Measurements from ENCODE around the gene CSNK1D.

The CSNK1D gene

DNA sequence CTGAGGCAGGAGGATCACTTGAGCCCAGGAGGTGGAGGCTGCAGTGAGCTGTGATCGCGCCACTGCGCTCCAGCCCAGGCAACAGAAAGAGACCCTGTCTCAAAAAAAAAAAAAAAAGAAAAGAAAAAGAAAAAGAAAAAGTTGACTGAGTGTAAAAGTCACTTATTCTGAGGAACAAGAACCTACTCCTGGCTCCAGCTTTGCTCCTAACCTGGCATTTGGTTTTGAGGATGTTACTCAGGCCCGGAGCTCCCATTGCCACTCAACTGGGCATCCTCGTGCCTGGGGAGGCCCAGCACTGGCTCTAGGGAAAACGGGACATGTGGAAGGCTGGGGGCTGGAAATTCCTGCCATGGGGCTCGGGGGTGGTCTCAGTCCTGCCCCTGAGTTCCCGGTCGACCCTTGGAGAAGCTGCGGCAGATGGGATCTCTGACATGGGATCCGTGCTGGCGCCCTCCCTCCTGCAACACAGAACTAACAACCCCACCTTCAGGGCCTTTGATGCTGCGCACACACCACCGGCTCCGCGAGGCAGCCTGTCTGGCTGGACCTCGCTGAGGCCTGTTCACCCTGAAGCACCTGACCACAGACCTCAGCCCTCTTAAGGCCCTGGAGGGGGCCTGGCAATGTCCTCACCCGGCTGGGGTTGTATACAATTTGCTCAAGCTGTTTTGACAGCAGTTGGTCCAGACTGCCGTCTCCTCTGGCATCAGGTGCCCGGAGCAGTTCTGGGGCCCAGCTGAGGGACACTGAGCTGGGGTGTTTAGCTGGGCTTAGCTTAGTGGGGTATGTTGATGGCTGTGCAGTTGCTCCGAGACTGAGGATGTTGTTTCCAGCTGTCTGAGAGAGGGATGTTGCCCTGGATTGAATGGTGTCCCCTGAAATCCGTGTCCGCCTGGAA, 31.6 kb upstream of the CSNK1D start:
- Histone ChIP-seq H3K4me2 (ENCODE audit: low read length) (no peak overlapping the region), H3K4me3 (ENCODE audit: low read length) (no peak overlapping the region), H3K9ac (ENCODE audit: low read depth, low read length) (no peak overlapping the region), H3K9me3 (replicated peaks; ENCODE audit: low read length) (no peaks in the 10 kb centered on the region), H3K36me3 (ENCODE audit: insufficient read depth, low read length) (no peaks in the 10 kb centered on the region), H3K4me1 (ENCODE audit: control insufficient read depth, insufficient read depth, low read length) (peaks cover 10% of the 10 kb centered on the region), H3K27me3 (ENCODE audit: control insufficient read depth, insufficient read depth, low read length) (peaks cover 14% of the 10 kb centered on the region)

DNA sequence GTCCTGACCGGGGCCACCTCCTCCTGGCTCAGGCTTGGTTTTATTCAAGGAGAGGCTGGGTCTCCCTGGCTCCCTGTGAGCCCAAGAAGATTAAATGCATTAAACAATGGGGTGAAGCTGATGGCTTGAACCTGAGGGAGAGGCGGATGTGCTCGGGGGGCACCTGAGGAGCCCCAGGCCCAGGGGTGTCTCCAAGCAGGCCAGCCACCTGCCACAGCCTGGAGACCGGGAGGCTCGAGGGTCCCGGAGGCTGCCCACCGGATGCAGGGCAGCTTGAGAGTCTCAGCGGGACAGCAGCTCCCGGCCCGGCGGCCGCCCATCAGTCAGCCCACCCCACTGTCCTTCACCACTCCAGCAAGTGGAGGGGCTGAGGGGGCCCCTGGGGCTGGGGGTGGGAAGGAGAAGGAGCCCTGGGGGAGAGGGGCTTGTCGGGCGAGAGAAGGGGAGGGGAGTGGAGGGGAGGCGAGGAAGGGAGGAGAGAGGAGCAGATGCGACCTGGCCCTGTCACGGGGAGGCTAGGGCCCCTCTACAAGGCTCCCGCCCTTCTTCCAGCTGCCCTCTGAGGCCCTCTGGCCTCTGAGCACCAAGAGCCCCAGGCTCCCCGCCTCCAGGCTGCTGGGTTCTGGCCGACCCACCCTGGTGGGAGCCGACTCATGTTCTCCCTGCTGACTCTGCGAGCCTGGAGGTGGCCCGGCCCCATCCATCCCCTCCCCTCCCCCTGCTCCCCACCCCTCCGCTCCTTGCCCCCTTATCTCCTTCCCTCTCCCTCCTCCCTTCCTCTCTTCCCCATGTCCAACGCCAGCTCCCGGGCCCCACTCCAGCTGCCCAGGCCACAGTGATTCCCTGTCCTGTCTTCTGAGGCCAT, 30.7 kb upstream of the CSNK1D start:
- Histone ChIP-seq H3K4me2 (ENCODE audit: low read length) (no peak overlapping the region), H3K4me3 (ENCODE audit: low read length) (no peak overlapping the region), H3K4me1 (ENCODE audit: control insufficient read depth, insufficient read depth, low read length) (peaks cover 13% of the 10 kb centered on the region), H3K36me3 (ENCODE audit: insufficient read depth, low read length) (no peaks in the 10 kb centered on the region), H3K9me3 (replicated peaks; ENCODE audit: low read length) (no peaks in the 10 kb centered on the region), H3K27me3 (ENCODE audit: control insufficient read depth, insufficient read depth, low read length) (peaks cover 8% of the 10 kb centered on the region), H3K9ac (ENCODE audit: low read depth, low read length) (no peak overlapping the region)

DNA sequence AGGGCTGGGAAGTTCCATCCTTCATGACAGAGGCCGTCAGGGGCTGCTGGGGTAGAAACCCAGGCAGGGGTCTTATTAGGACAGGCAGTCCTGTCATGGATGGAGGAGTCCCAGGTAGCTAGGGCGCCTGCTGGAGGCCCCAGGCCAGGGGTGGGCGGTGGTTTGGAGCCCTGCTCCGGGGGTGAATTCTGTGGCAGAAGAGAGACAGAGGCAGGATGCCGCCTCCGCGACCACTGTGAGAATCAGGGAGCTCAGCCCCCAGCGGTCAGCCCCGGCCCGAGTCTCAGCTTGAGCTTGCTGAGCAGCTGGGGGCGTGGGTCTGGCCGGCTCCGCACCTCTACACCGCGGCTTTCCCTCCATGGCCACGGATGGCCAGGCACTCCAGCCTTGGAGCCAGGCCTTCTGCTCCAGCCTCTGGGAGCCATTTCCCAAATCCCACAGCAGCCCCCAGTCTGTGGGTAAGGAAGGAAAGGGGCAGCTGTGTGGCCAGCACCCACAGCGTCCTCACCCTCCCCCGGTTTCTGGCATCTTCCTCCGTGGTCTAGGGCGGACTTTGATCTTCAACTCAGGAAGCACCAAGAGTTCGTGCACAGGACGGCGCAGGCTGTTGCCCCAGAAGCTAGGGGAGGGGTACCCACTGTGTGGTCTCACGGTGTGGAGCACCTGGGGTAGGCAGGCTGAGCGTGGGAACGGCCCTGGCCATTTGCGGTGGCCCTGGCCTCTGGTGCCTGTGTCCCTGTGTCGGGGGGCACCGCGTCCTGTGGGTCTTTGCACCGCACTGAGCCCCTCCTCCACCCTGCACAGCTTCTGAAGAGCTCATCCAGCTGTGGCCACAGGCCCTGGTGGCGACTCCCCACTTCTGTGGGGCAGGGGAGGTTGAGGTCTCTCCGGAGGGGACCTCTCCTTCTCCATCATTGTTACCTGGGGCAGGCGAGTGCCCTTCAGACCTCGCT, 29.8 kb upstream of the CSNK1D start:
- no peaks in the 10 kb centered on the region for H3K27me3 ChIP-seq (ENCODE audit: control insufficient read depth, insufficient read depth, low read length)
- H3K36me3 ChIP-seq (ENCODE audit: insufficient read depth, low read length), result no peaks in the 10 kb centered on the region
- no peak overlapping the region for H3K4me2 ChIP-seq (ENCODE audit: low read length)
- H3K9me3 ChIP-seq (replicated peaks; ENCODE audit: low read length), result no peaks in the 10 kb centered on the region
- H3K4me1 ChIP-seq (ENCODE audit: control insufficient read depth, insufficient read depth, low read length), result peaks cover 22% of the 10 kb centered on the region
- H3K4me3 ChIP-seq (ENCODE audit: low read length), result no peak overlapping the region
- no peak overlapping the region for H3K9ac ChIP-seq (ENCODE audit: low read depth, low read length)

DNA sequence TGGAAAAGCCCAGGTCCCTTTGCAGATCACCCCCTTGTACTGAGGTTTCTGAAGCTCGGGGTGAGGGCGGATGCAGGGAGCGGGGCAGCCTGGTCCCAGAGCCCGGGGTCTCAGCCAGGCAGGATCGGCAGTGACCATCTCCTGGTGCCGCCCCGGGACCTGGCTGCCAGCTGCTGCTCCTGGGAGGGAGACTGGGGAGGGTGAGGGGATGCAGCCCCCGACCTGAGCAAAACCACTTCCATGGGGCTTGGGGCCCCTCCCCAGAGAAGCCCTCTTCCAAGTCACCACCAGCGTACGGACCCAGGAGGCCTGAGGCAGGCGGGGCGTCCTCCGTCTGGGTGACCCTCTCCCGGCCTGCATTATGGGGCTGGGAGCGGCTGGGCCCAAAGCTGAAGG, 29.1 kb upstream of the CSNK1D start:
- Histone ChIP-seq H3K27me3 (ENCODE audit: control insufficient read depth, insufficient read depth, low read length) (no peaks in the 10 kb centered on the region), H3K4me2 (ENCODE audit: low read length) (no peak overlapping the region), H3K36me3 (ENCODE audit: insufficient read depth, low read length) (no peaks in the 10 kb centered on the region), H3K9ac (ENCODE audit: low read depth, low read length) (no peak overlapping the region), H3K9me3 (replicated peaks; ENCODE audit: low read length) (no peaks in the 10 kb centered on the region), H3K4me1 (ENCODE audit: control insufficient read depth, insufficient read depth, low read length) (peaks cover 28% of the 10 kb centered on the region), H3K4me3 (ENCODE audit: low read length) (no peak overlapping the region)

DNA sequence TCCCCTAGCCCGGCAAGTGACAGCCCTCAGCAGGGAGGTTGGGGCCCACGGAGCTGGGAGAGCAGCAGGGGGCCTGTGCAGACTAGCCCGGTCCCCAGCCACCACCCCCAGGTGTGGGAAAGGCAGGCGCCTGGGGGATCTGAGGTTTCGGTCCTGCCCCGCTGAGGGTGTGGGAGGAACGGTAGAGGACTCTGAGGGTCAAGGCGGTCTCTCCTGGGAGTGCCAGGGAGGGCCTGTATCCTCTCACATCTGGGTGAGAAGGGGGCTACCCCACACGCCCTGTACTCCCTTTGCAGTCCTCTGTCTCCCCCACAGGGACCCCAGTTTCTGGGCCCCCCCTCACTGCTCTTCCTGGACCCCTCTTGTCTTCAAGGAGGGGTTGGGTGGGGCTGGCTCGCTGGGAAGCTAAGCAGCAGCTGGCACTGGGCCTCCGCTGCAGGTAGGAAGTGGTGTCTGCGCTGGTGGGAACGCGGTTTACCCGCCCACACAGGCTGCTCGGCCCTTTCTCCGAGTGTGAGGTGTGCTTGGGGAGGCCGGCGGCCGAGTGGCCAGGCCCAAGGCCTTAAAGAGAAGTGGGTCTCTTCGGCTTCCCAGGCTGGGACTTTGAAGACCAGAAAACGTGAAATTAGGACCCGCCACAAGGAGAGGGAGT, 28.5 kb upstream of the CSNK1D start:
- no peak overlapping the region for H3K9ac ChIP-seq (ENCODE audit: low read depth, low read length)
- H3K4me1 ChIP-seq (ENCODE audit: control insufficient read depth, insufficient read depth, low read length), result peaks cover 32% of the 10 kb centered on the region
- H3K9me3 ChIP-seq (replicated peaks; ENCODE audit: low read length), result no peaks in the 10 kb centered on the region
- no peaks in the 10 kb centered on the region for H3K36me3 ChIP-seq (ENCODE audit: insufficient read depth, low read length)
- no peak overlapping the region for H3K4me3 ChIP-seq (ENCODE audit: low read length)
- no peak overlapping the region for H3K4me2 ChIP-seq (ENCODE audit: low read length)
- no peaks in the 10 kb centered on the region for H3K27me3 ChIP-seq (ENCODE audit: control insufficient read depth, insufficient read depth, low read length)

DNA sequence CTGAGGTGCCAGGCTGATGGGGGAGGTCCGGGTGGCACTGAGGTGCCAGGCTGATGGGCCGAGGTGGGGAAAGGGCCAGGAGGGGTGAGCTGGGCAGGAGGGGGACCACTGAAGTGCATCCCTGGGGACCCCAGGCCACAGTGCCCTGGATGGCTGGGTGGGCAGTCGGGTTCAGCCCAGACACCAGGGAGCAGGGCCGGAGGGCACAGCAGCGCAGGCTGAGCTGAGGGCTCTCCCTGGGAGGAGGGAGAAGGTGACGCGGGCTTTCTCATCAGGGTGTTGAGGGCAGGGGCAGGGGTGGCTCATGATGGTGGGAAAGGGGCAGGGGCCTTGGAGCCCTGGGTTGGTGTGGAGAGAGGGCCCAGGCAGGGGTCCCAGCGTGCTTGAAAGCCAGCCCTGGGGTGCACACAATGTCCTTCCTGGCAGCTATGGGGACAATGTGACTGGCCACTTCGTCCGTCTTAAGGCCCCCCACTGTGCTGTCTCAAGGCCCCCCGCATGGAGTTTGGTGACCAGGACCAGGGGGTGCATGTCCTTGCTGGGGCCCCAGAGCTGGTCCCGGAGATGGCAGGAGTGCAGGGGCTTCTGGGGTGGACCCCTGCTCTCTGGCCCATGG, 27.9 kb upstream of the CSNK1D start:
- Histone ChIP-seq H3K9ac (ENCODE audit: low read depth, low read length) (peak overlapping the region; percentile 35), H3K9me3 (replicated peaks; ENCODE audit: low read length) (no peaks in the 10 kb centered on the region), H3K4me2 (ENCODE audit: low read length) (no peak overlapping the region), H3K4me1 (ENCODE audit: control insufficient read depth, insufficient read depth, low read length) (peaks cover 38% of the 10 kb centered on the region), H3K36me3 (ENCODE audit: insufficient read depth, low read length) (no peaks in the 10 kb centered on the region), H3K27me3 (ENCODE audit: control insufficient read depth, insufficient read depth, low read length) (no peaks in the 10 kb centered on the region), H3K4me3 (ENCODE audit: low read length) (no peak overlapping the region)

DNA sequence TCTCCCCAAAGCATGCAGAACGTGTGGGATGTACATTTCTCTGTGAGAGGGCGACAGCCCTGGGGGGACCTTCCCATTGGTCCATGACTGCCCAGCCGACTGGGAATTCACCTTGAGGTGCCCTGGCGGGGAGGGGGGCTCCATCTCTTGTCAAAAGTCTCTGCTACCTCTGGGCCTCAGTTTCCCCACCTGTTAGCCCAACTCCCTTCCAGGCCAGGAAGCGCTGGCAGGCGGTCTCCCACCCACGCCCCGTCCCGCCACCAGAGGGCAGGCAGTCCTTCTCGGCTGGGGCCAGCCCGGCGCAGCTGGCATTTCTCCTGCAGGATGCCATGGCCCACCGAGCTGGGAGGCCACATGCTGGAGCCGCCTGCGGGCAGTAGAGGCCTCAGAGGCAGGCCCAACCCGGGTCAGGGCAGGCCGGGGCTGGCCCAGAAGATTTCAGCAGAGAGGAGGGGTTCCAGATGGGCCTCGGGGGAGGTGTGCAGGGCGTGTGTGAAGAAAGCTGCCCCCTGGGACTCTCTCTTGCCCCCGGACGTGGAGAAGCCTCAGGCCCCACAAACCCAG, 27.3 kb upstream of the CSNK1D start:
- Histone ChIP-seq H3K4me3 (ENCODE audit: low read length) (no peak overlapping the region), H3K36me3 (ENCODE audit: insufficient read depth, low read length) (no peaks in the 10 kb centered on the region), H3K27me3 (ENCODE audit: control insufficient read depth, insufficient read depth, low read length) (no peaks in the 10 kb centered on the region), H3K4me2 (ENCODE audit: low read length) (no peak overlapping the region), H3K4me1 (ENCODE audit: control insufficient read depth, insufficient read depth, low read length) (peaks cover 42% of the 10 kb centered on the region), H3K9ac (ENCODE audit: low read depth, low read length) (peak overlapping the region; percentile 35), H3K9me3 (replicated peaks; ENCODE audit: low read length) (no peaks in the 10 kb centered on the region)

DNA sequence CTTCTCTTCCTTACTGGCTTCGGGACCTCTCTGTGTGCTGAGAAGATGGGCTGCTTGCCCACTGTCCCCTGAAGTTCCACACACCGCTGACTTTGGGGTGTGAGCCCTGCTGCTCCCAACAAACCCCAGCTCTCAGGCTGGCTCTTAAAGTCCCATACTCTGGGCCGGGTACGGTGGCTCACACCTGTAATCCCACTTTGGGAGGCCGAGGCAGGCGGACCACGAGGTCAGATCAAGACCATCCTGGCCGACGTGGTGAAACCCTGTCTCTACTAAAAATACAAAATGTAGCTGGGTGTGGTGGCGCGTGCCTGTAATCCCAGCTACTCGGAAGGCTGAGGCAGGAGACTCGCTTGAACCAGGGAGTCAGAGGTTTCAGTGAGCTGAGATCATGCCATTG, 26.7 kb upstream of the CSNK1D start:
- no peaks in the 10 kb centered on the region for H3K36me3 ChIP-seq (ENCODE audit: insufficient read depth, low read length)

DNA sequence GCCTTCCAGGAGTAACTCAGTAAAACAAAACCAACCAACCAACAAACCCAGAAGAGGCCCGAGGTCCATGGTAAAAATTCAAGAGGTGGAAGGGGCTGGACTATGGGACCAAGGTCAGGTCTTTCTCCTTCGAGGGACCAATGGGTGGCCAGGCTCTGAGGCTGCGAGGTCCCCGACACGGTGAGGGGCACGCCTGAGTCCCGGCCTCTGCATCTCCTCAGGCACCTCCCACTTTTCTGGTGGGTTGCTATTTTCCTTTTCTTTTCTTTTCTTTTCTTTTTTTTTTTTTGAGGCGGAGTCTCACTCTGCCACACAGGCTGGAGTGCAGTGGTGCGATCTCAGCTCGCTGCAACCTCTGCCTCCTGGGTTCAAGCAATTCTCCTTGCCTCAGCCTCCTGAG, 26.0 kb upstream of the CSNK1D start:
- H3K27me3 ChIP-seq (ENCODE audit: control insufficient read depth, insufficient read depth, low read length), result no peaks in the 10 kb centered on the region
- H3K36me3 ChIP-seq (ENCODE audit: insufficient read depth, low read length), result no peaks in the 10 kb centered on the region
- H3K9ac ChIP-seq (ENCODE audit: low read depth, low read length), result peak overlapping the region; percentile 82
- peaks cover 46% of the 10 kb centered on the region for H3K4me1 ChIP-seq (ENCODE audit: control insufficient read depth, insufficient read depth, low read length)
- no peak overlapping the region for H3K4me2 ChIP-seq (ENCODE audit: low read length)
- H3K9me3 ChIP-seq (replicated peaks; ENCODE audit: low read length), result no peaks in the 10 kb centered on the region
- no peak overlapping the region for H3K4me3 ChIP-seq (ENCODE audit: low read length)

More for the DNA sequence above, 26.7 kb upstream of the CSNK1D start:
- Histone ChIP-seq H3K9me3 (replicated peaks; ENCODE audit: low read length) (no peaks in the 10 kb centered on the region), H3K4me3 (ENCODE audit: low read length) (no peak overlapping the region), H3K27me3 (ENCODE audit: control insufficient read depth, insufficient read depth, low read length) (no peaks in the 10 kb centered on the region), H3K9ac (ENCODE audit: low read depth, low read length) (no peak overlapping the region), H3K4me1 (ENCODE audit: control insufficient read depth, insufficient read depth, low read length) (peaks cover 42% of the 10 kb centered on the region), H3K4me2 (ENCODE audit: low read length) (no peak overlapping the region)
